Suprapubic skin (tissue), 4 donors: ENCODE results near the gene EYA2. TPM values are rescaled to one million over a fixed set of nuclear protein-coding genes. Genes with fewer than 3 reads are reported as not detected.

Source experiments
- DNase-seq, 2 donors: peaks; one replicate each; pipeline ENCODE4 v3.0.0-alpha.2; 2019; ENCODE audit warnings: low spot score in 2 of 2
- H3K27ac ChIP-seq: fragments of 200-600 bp; sonication (generic); one replicate; pipeline ENCODE4 v1.5.1; 2019
- H3K27me3 ChIP-seq: fragments of 200-600 bp; sonication (generic); one replicate; pipeline ENCODE4 v1.5.1; 2019
- H3K36me3 ChIP-seq: fragments of 200-600 bp; sonication (generic); one replicate; pipeline ENCODE4 v1.5.1; 2019
- H3K4me1 ChIP-seq: fragments of 200-600 bp; sonication (generic); one replicate; pipeline ENCODE4 v1.5.1; 2019
- H3K4me3 ChIP-seq: fragments of 200-600 bp; sonication (generic); one replicate; pipeline ENCODE4 v1.5.1; 2019; ENCODE audit warnings: mild to moderate bottlenecking
- H3K9me3 ChIP-seq: fragments of 200-600 bp; sonication (generic); one replicate; pipeline ENCODE4 v1.5.1; 2019
- CTCF ChIP-seq, 2 donors: fragments of 200-600 bp in 1 of 2; fragments of 450-650 bp in 1 of 2; sonication (generic) in 1 of 2; IDR thresholded peaks; one replicate each; pipeline ENCODE4 v1.5.1; 2016 to 2019; ENCODE audit warnings: antibody characterized with exemption in 2 of 2, mild to moderate bottlenecking in 1 of 2, moderate library complexity in 1 of 2
- EP300 ChIP-seq: sonication (generic); formaldehyde crosslinking; IDR thresholded peaks from one replicate; pipeline ENCODE4 v1.6.1; 2017; ENCODE audit warnings: antibody characterized with exemption
- POLR2A ChIP-seq, 2 donors: fragments of 450-650 bp; IDR thresholded peaks; one replicate each; pipeline ENCODE4 v1.6.1; 2017; ENCODE audit warnings: antibody characterized with exemption in 2 of 2, mild to moderate bottlenecking in 2 of 2, moderate library complexity in 2 of 2
- POLR2AphosphoS5 ChIP-seq, 3 donors: sonication (generic); formaldehyde crosslinking; IDR thresholded peaks; one replicate each; pipeline ENCODE4 v1.6.1; 2017; ENCODE audit warnings: antibody characterized with exemption in 3 of 3
- WGBS: methylation state at CpG from one replicate; pipeline ENCODE4 v1.1.5; 2018; 5-methylcytosine and 5-hydroxymethylcytosine counted together
- total RNA-seq, 4 donors: library from RNA; depleted of rRNA; stranded (reverse); fragments of >200 nt; gene quantifications; one replicate each; pipeline ENCODE4 v1.1.0, GENCODE V29; 2016

The EYA2 gene
- total RNA-seq, 4 donors from 2014 or later: 2.3 to 4.0 (median 3.3) TPM

- no peak overlapping the region for H3K4me3 ChIP-seq
- peaks cover 95% of the 10 kb centered on the region for H3K36me3 ChIP-seq
- no peaks in the 10 kb centered on the region for H3K27me3 ChIP-seq
- H3K27ac ChIP-seq: no peak overlapping the region
- TF ChIP-seq EP300: no peak
- no peak for TF ChIP-seq POLR2A (IDR thresholded peaks at IDR 0.05)
- no peak for TF ChIP-seq CTCF (IDR thresholded peaks at IDR 0.05)
- TF ChIP-seq POLR2AphosphoS5 (IDR thresholded peaks at IDR 0.05): no peak
- H3K9me3 ChIP-seq: no peaks in the 10 kb centered on the region
- WGBS: 100% methylated on average over 1 of the region's 1 CpG
- DNase-seq: no peak
- H3K4me1 ChIP-seq: no peaks in the 10 kb centered on the region
Observed at GRCh38 chr20:47223896-47224295, 329.3 kb downstream of the EYA2 start.

GRCh38 chr20:47224300-47224791 lies 329.7 kb downstream of the EYA2 start:
- WGBS: 95% methylated on average over 11 of the region's 11 CpGs
- Histone ChIP-seq H3K4me3 (no peak overlapping the region), H3K36me3 (peaks cover 97% of the 10 kb centered on the region), H3K27me3 (no peaks in the 10 kb centered on the region), H3K27ac (no peak overlapping the region), H3K9me3 (no peaks in the 10 kb centered on the region), H3K4me1 (no peaks in the 10 kb centered on the region)
- no peak for DNase-seq
- TF ChIP-seq POLR2A (IDR thresholded peaks at IDR 0.05): no peak
- no peak for TF ChIP-seq CTCF (IDR thresholded peaks at IDR 0.05)
- no peak for TF ChIP-seq POLR2AphosphoS5 (IDR thresholded peaks at IDR 0.05)
- TF ChIP-seq EP300: no peak

GRCh38 chr20:47224857-47225256 lies 330.2 kb downstream of the EYA2 start:
- DNase-seq: no peak
- TF ChIP-seq POLR2AphosphoS5 (IDR thresholded peaks at IDR 0.05) (no peak), EP300 (no peak), POLR2A (IDR thresholded peaks at IDR 0.05) (no peak), CTCF (IDR thresholded peaks at IDR 0.05) (no peak)
- Histone ChIP-seq H3K36me3 (peaks cover 97% of the 10 kb centered on the region), H3K9me3 (no peaks in the 10 kb centered on the region), H3K27ac (no peak overlapping the region), H3K4me1 (no peaks in the 10 kb centered on the region), H3K27me3 (no peaks in the 10 kb centered on the region), H3K4me3 (no peak overlapping the region)
- 94% methylated on average over 4 of the region's 4 CpGs for WGBS

- no peak overlapping the region for H3K4me3 ChIP-seq
- H3K4me1 ChIP-seq: no peaks in the 10 kb centered on the region
- TF ChIP-seq POLR2AphosphoS5 (IDR thresholded peaks at IDR 0.05) (no peak), EP300 (no peak)
- DNase-seq: no peak
- H3K27me3 ChIP-seq: no peaks in the 10 kb centered on the region
- peaks cover 97% of the 10 kb centered on the region for H3K36me3 ChIP-seq
- H3K27ac ChIP-seq: no peak overlapping the region
- 100% methylated on average over 1 of the region's 1 CpG for WGBS
- no peaks in the 10 kb centered on the region for H3K9me3 ChIP-seq
Observed at GRCh38 chr20:47225458-47225857, 330.8 kb downstream of the EYA2 start.

- Histone ChIP-seq H3K27me3 (no peaks in the 10 kb centered on the region), H3K27ac (no peak overlapping the region), H3K4me1 (no peaks in the 10 kb centered on the region), H3K9me3 (no peaks in the 10 kb centered on the region), H3K4me3 (no peak overlapping the region), H3K36me3 (peaks cover 96% of the 10 kb centered on the region)
- TF ChIP-seq CTCF (IDR thresholded peaks at IDR 0.05) (no peak), POLR2A (IDR thresholded peaks at IDR 0.05) (no peak), POLR2AphosphoS5 (IDR thresholded peaks at IDR 0.05) (no peak), EP300 (no peak)
- no peak for DNase-seq
- 91% methylated on average over 7 of the region's 7 CpGs for WGBS
Observed at GRCh38 chr20:47227119-47227518, 332.5 kb downstream of the EYA2 start.

- no peak overlapping the region for H3K4me3 ChIP-seq
- H3K4me1 ChIP-seq: no peaks in the 10 kb centered on the region
- no peak for DNase-seq
- H3K36me3 ChIP-seq: peaks cover 96% of the 10 kb centered on the region
- H3K9me3 ChIP-seq: no peaks in the 10 kb centered on the region
- 92% methylated on average over 9 of the region's 9 CpGs for WGBS
- H3K27ac ChIP-seq: no peak overlapping the region
- H3K27me3 ChIP-seq: no peaks in the 10 kb centered on the region
- no peak for TF ChIP-seq POLR2AphosphoS5 (IDR thresholded peaks at IDR 0.05)
- TF ChIP-seq POLR2A (IDR thresholded peaks at IDR 0.05): no peak
- no peak for TF ChIP-seq EP300
- TF ChIP-seq CTCF (IDR thresholded peaks at IDR 0.05): no peak
Observed at GRCh38 chr20:47227576-47227975, 332.9 kb downstream of the EYA2 start.
